Thoracic aorta (tissue), 2 donors: ENCODE results near the gene PTPRF. TPM values are rescaled to one million over a fixed set of nuclear protein-coding genes. Genes with fewer than 3 reads are reported as not detected.

Experiments used
- ATAC-seq: fragments of 150-250 bp; one replicate; pipeline ENCODE4 v1.8.0; 2017; ENCODE audit warnings: low read depth; ENCODE audit not compliant: insufficient number of reproducible peaks, low FRiP score
- DNase-seq: peaks from one replicate; pipeline ENCODE4 v3.0.0-alpha.2; 2020; ENCODE audit warnings: low spot score
- H3K27ac ChIP-seq, 2 donors: fragments of 200-600 bp; sonication (generic); 1 replicate in 1 of 2; 2 replicates in 1 of 2; pipeline ENCODE4 v1.5.1; 2016; ENCODE audit warnings: mild to moderate bottlenecking in 2 of 2, moderate library complexity in 2 of 2
- H3K27me3 ChIP-seq: fragments of 200-600 bp; sonication (generic); replicated peaks from 2 replicates; pipeline ENCODE4 v1.6.0; 2016; ENCODE audit warnings: mild to moderate bottlenecking; ENCODE audit not compliant: insufficient read depth
- H3K36me3 ChIP-seq: fragments of 200-600 bp; sonication (generic); one replicate; pipeline ENCODE4 v1.5.1; 2016
- H3K4me1 ChIP-seq, 2 donors: fragments of 200-600 bp; sonication (generic); 1 replicate in 1 of 2; 2 replicates in 1 of 2; pipeline versions ENCODE4 v1.5.1 to v1.6.0; 2016; ENCODE audit warnings: low read depth in 2 of 2, mild to moderate bottlenecking in 1 of 2; ENCODE audit not compliant: control insufficient read depth in 1 of 2
- H3K4me3 ChIP-seq: fragments of 200-600 bp; sonication (generic); 2 replicates; pipeline ENCODE4 v1.5.1; 2016; ENCODE audit warnings: mild to moderate bottlenecking
- H3K9me3 ChIP-seq: fragments of 200-600 bp; sonication (generic); 2 replicates; pipeline ENCODE4 v1.5.1; 2016
- total RNA-seq, 2 donors: library from RNA; depleted of rRNA; stranded (reverse); fragments of >200 nt; gene quantifications; one replicate each; pipeline versions ENCODE4 v1.1.0 to v1.2.3, GENCODE V29; 2016
- TF ChIP-seq, protein P1 (sequence below): fragments of 200-600 bp; sonication (generic); IDR thresholded peaks from one replicate; pipeline ENCODE4 v1.5.1; 2019; ENCODE audit warnings: antibody characterized with exemption

Gene PTPRF
- total RNA-seq, 2 donors from 2014 or later = 43.9 to 55.1 TPM

- TF ChIP-seq, protein P1, sequence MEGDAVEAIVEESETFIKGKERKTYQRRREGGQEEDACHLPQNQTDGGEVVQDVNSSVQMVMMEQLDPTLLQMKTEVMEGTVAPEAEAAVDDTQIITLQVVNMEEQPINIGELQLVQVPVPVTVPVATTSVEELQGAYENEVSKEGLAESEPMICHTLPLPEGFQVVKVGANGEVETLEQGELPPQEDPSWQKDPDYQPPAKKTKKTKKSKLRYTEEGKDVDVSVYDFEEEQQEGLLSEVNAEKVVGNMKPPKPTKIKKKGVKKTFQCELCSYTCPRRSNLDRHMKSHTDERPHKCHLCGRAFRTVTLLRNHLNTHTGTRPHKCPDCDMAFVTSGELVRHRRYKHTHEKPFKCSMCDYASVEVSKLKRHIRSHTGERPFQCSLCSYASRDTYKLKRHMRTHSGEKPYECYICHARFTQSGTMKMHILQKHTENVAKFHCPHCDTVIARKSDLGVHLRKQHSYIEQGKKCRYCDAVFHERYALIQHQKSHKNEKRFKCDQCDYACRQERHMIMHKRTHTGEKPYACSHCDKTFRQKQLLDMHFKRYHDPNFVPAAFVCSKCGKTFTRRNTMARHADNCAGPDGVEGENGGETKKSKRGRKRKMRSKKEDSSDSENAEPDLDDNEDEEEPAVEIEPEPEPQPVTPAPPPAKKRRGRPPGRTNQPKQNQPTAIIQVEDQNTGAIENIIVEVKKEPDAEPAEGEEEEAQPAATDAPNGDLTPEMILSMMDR = no peak
- ATAC-seq (peak; percentile 18), DNase-seq (no peak)
- H3K36me3 ChIP-seq = peaks cover 5% of the 10 kb centered on the region
- H3K9me3 ChIP-seq = no peaks in the 10 kb centered on the region
- H3K4me1 ChIP-seq = peaks cover 11 to 27% of the 10 kb centered on the region in 2 donors
- H3K27ac ChIP-seq = no peak overlapping the region
- H3K27me3 ChIP-seq = no peaks in the 10 kb centered on the region
- H3K4me3 ChIP-seq = peak overlapping the region; percentile 64
These were observed 19.4 kb downstream of the PTPRF start for GRCh38 chr1:43549921-43550597.

DNA sequence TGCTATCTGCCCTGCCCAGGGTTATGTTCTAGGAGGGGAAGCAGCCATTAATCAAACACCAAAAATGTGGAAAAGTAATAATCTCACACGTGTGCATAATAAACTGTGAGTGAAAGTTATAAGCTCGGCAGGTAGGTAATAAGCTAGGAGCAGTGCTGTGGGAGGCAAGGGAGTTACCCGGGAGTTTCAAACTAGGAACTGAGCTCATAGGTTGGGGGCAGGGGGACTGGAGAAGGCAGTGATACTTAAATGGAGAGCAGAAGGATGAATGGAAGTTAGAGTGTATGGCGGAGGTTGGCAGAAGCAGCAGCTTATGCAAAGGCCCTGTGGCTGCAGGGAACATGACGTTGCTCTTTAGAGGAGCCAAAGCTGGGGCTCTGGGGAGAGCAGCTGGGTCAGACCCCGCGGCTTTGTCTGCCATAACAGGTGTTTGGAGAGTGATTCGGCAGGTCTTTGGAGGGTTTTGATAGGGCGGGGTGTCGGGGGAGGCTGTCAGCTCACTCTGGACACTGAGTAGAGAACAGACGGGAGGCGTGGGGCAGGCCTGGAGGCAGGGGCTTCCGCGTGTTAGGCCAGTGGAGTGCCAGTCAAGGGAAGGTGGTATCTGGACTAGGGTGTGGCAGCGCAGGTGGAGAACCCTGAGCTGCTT is 20.0 kb downstream of the PTPRF start:
- H3K4me3 ChIP-seq = peak overlapping the region; percentile 64
- H3K27ac ChIP-seq = no peak overlapping the region
- TF ChIP-seq, protein P1 = no peak
- no peaks in the 10 kb centered on the region for H3K27me3 ChIP-seq
- no peaks in the 10 kb centered on the region for H3K9me3 ChIP-seq
- DNase-seq (no peak), ATAC-seq (no peak)
- peaks cover 6 to 20% of the 10 kb centered on the region in 2 donors for H3K4me1 ChIP-seq
- H3K36me3 ChIP-seq = peaks cover 5% of the 10 kb centered on the region

DNA sequence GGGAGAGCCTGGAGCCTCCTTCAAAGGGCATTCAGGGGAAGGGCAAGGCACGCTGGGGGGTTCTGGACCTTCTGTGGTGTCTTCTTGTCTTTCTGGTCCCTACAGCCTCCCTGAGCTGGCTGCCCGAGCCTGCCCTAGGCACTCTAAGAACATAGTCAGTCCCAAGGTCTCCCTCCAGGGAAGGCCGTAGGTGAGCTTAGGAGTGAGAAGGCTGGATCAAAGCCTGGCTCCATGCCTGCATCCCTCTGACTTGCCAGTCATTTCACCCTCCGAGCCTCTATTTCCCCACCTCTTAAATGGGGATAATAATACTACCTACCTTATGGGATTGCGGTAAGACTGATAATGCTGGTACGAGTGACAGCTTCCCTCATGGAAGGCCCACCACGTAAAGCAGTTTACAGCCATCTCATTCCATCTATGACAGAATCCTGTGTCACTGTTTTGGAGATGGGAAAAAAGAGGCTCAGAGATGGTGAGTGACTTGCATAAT is 20.8 kb downstream of the PTPRF start:
- Histone ChIP-seq H3K27me3 (no peaks in the 10 kb centered on the region), H3K36me3 (peaks cover 5% of the 10 kb centered on the region), H3K4me3 (no peak overlapping the region), H3K9me3 (no peaks in the 10 kb centered on the region), H3K4me1 (peaks cover 0 to 13% of the 10 kb centered on the region in 2 donors), H3K27ac (no peak overlapping the region)
- no peak for DNase-seq
- no peak for ATAC-seq
- TF ChIP-seq, protein P1 = no peak

- no peak overlapping the region for H3K27ac ChIP-seq
- no peak overlapping the region for H3K4me3 ChIP-seq
- no peak for ATAC-seq
- TF ChIP-seq, protein P1 = no peak
- no peaks in the 10 kb centered on the region for H3K27me3 ChIP-seq
- H3K36me3 ChIP-seq = peaks cover 5% of the 10 kb centered on the region
- H3K4me1 ChIP-seq = peaks cover 0 to 11% of the 10 kb centered on the region in 2 donors
- no peaks in the 10 kb centered on the region for H3K9me3 ChIP-seq
- DNase-seq = no peak
These were observed 21.5 kb downstream of the PTPRF start for GRCh38 chr1:43552059-43552742.

DNA sequence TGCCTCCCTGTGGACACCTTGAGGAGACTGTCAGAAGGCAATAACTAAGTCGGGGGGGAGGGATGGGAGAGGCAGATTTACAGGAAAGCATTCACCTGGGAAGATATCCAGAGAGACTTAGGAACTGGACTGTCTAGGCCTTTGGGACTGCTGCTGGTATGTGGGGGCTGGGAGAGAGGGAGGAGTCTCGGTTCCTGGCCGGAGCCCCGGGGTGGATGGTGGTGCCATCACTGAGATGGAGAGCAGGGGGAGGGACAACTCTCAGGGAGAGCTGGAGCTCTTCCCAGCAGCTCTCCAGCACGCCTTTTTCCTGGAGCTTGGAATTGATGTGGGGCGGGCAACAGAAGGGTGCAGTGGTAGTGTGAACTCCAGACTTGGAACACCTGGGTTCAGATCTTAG is 22.1 kb downstream of the PTPRF start:
- Histone ChIP-seq H3K27me3 (no peaks in the 10 kb centered on the region), H3K4me1 (peaks cover 0 to 11% of the 10 kb centered on the region in 2 donors), H3K4me3 (no peak overlapping the region), H3K27ac (no peak overlapping the region), H3K9me3 (no peaks in the 10 kb centered on the region), H3K36me3 (peaks cover 5% of the 10 kb centered on the region)
- TF ChIP-seq, protein P1 = no peak
- DNase-seq (no peak), ATAC-seq (no peak)
